Measurements from ENCODE around the gene MAGI1. TPM values are rescaled to one million over a fixed set of nuclear protein-coding genes. Genes with fewer than 3 reads are reported as not detected.
"Not testable (repeated sequence)": the region's sequence is repeated elsewhere in the genome, so short reads cannot be mapped to it uniquely, and the experiment has no call there.

The MAGI1 gene
- 32.7 TPM for polyA plus RNA-seq (ENCODE audit: insufficient read length)
- long read RNA-seq, donor 1 = 0 reads
- long read RNA-seq, donor 2 = 0 reads
- long read RNA-seq, donor 3, partial matches to known transcripts = 6 of 6 reads
- long read RNA-seq, donor 3, other reads (novel, unspliced or antisense) = 0 of 6 reads
- long read RNA-seq, donor 4 = 0 reads
- long read RNA-seq, donor 5 = 0 reads
- long read RNA-seq, donor 6 = 0 reads
- long read RNA-seq, donor 7, full-length matches to known transcripts = 1 of 10 reads
- long read RNA-seq, donor 7, partial matches to known transcripts = 9 of 10 reads
- long read RNA-seq, donor 7, other reads (novel, unspliced or antisense) = 0 of 10 reads
- long read RNA-seq, donor 8 = 0 reads

DNA sequence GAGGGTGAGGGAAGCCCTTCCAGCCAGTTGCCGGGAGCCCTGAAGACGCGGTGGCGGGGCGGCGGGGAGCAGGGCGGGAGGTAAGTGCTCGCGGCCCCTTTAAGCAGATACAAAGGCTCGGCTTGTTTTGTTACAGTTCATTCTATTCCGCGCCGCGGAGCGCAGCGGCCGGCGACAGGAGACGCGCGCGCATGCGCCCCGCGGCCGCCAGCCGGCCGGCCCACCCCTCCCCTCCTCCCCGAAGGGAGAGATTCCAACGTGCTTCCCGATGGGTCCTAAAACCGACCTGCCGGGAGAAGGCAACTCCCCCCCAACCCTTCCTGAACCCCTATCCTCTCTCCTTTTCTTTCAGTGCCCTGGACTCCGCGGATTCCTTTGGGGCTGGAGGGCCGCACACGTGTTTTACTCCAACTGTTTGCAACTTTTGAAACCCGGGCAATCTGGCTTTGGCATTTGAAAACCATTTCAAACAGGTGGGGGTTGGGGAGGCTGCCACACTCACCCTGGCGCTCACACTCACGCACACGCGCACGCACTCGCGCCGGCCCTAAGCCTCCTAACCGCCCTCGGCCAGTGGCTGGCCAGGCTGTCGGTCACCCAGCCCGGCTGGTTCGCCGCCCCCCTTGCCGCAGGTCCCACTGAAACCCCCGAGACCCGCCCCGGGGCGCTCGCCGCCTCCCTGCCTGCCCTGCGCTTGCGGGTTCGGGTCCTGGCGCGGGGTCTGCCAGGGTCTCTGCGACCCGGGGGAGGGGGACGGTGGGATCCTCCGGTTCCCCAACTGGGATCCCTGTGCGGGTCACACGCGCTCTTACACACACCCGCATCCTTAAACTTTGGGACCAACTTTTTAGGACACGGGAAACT, at the start of gene MAGI1:
Gene MAGI1, minus strand, starts transcription at position 193 of the 864 bp plus-strand sequence. CDS start 610 bp downstream, outside the sequence.
- peak; percentile 91 for DNase-seq

GRCh38 chr3:66083784-66084213, 45.1 kb upstream of the MAGI1 start:
- no peak for DNase-seq

- peak; percentile 55 for DNase-seq
Observed at GRCh38 chr3:66083096-66083678, 44.5 kb upstream of the MAGI1 start.

DNA sequence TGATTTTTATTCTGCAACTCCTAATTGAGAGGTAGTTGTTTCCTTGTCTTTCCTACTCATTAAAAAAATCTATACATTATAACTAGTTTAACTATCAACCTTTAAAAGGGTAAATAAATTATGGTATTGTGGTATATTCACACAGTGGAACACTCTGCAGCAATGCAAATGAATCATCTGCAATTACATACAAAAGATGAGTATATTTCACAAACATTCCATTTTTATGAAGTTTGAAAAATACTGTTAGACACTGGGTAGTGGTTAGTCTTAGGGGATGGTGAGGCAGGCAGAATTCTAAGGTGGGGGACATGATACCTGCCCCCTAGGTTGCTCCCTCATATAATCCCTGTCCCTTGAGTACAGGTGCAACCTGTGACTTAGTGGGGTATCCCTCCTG, 44.0 kb upstream of the MAGI1 start:
- no peak for DNase-seq

- DNase-seq = no peak
Observed at GRCh38 chr3:66080167-66080566, 41.4 kb upstream of the MAGI1 start.

DNA sequence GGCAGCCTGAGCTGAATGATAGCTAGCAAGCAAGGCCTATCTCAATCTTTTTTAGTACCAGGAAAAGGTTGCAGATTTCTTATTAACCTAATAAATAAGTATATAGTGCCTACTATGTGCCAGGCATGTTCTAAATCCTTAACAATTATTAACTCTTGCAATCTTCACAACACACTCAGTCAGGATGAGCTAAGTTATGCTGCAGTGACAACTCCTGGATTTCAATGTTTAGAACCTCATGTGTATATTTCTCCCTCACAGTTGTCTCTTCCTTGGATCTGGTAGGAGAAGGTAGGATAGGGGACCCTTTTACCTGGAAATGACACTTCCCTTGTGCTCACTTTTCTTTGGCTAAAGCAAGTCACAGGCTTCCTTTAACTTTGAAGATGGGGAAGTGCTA, 39.3 kb upstream of the MAGI1 start:
- DNase-seq = no peak

- peak; percentile 26 for DNase-seq
Observed at GRCh38 chr3:66076861-66077470, 38.2 kb upstream of the MAGI1 start.

DNA sequence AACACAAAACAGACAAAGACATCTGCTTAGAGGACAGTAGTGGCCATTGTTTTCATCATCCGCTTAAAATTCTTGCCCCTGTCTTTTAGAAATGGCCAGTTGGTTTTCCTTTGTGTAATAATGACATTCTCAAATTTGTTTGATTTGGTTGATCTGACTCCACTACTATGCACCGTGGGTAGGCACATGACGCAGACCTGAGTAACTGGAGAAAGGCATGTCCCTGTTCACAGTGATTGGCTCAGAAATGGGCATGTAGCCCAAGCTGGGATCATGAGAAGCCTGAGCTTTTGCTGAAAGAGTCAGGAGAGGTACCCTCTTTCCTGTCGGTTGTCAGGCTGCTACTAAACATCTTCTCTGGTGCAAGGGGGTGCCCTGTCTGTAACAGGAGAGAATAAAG, 36.6 kb upstream of the MAGI1 start:
- no peak for DNase-seq

GRCh38 chr3:66073464-66074141, 34.9 kb upstream of the MAGI1 start:
- no peak for DNase-seq

- DNase-seq = no peak
Observed at GRCh38 chr3:66068255-66068654, 29.5 kb upstream of the MAGI1 start.

GRCh38 chr3:66066963-66067617, 28.4 kb upstream of the MAGI1 start:
- no peak for DNase-seq

DNA sequence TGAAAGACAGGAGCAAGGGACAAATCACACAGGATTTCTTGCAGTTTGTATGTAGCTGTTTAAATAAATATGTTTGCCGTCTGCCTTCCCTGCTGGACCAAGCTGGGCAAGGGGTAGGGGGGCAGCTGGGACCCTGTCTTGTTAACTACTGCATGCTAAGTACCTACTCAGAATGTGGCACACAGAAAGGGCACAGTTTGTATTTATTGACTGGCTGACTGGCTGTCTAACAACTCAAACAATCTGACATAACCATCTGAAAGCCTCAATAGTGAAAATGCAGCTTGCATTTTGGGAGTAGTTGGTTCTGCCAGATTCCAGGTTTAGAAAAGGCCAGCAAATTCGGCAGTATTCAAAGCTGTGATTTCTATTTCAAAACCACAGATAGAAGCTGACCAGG, 16.6 kb upstream of the MAGI1 start:
- DNase-seq = no peak

GRCh38 chr3:66053550-66054094, 14.9 kb upstream of the MAGI1 start:
- no peak for DNase-seq

DNA sequence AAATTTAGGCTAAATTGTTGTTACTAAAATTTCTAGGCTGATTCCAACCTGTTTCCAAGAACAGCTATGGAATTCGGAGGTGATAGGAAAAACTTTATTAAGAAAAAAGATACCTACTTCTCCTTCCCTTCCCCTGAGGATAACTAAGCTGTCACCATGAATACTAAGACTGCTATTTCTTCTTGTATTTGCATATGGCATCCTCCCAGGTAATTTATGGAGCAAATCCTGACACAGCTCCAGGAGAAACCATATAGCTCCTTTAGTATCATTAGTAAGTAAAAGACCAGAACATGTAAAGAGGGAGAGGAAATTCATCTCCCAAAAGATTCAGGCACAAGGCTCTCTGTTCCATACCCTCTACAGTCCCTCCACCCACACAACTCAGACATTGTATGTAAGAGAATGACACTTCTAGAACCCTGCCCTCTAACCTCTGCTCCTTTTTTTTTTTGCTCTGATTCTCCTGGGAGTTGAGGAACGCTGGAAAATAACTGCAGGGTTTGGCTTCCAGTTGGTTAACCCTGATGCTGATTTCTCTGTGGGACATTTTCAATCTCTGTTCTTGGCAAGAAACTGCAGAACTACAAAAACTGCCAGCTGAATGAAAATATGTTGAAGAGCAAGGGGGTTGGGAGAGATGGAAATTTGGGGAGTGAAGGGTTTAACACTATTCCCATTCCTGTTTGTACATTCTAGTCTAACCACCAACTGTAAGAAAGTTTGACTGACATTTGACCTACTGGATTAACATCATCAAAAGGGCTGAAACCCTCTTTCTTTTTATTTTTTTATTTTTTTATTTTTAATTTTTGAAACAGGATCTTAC, 14.2 kb upstream of the MAGI1 start:
- no peak for DNase-seq

DNA sequence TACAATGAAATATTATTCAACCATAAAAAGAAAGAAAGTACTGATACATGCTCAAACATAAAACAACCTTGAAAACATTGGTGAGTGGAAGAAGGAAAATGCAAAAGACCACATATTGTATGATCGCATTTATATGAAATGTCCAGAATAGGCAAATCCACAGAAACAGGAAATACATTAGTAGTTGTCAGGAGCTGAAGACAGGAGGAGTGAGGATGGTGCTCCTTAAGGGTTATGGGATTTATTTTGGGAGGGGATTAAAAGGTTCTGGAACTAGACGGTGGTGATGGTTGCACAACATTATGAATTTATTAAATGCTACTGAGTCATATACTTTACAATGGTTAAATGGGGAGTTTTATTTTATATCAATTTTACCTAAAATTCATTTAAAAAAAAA, 12.1 kb upstream of the MAGI1 start:
- DNase-seq = no peak

- no peak for DNase-seq
Observed at GRCh38 chr3:66048051-66048395, 9.3 kb upstream of the MAGI1 start.

GRCh38 chr3:66047311-66048050, 8.8 kb upstream of the MAGI1 start:
- no peak for DNase-seq

DNA sequence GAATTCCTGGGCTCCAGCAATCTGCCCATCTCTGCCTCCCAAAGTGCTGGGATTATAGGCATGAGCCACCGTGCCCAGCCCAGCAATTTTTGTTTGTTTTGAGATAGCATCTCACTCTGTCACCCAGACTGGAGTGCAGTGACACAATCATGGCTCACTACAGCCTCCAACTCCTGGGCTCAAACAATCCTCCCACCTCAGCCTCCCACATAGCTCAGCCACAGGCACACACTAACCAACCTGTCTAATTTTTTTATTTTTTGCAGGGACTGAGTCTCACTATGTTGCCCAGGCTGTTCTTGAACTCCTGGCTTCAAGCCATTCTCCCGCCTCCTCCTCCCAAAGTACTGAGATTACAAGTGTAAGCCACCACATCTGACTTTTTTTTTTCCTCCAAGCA, 7.6 kb upstream of the MAGI1 start:
- DNase-seq = not testable (repeated sequence)

DNA sequence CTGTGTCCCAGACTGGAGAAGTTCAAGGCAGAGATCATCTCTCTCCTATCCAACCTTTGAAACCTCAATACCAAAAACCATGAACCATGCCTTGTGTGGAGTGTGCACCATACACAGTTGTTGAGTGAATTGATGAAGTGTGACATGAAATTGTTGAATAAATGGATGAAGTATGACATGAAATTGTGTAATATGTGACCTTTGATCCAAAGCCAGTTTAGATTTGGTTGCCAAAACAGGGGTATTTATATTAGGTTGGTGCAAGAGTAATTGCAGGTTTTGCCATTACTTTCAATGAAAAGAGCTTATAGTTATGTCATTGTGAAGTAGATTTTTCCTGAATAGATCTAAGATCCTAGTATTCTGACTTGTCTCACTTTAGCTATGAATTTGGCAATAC, 3.1 kb upstream of the MAGI1 start:
- no peak for DNase-seq

Data from left kidney (tissue), 8 donors.